Neuronal stem cell (in vitro differentiated cells): ENCODE data around the gene FLOT2.

Experiments
- DNase-seq: peaks from one replicate; pipeline ENCODE4 v3.0.0-alpha.2; 2013; ENCODE audit warnings: low spot score
- H2AFZ ChIP-seq: one replicate; pipeline ENCODE4 v1.6.1; 2013; ENCODE audit warnings: mild to moderate bottlenecking, low read length, inconsistent platforms
- H2AK5ac ChIP-seq: 2 replicates; pipeline ENCODE4 v1.6.1; 2013; ENCODE audit warnings: low read depth, mild to moderate bottlenecking, inconsistent platforms, low read length, moderate library complexity, mixed read lengths
- H2BK120ac ChIP-seq: 2 replicates; pipeline ENCODE4 v1.6.1; 2013; ENCODE audit warnings: low read depth, mild to moderate bottlenecking, inconsistent platforms, low read length, moderate library complexity, mixed read lengths
- H2BK12ac ChIP-seq: one replicate; pipeline ENCODE4 v1.6.1; 2013; ENCODE audit warnings: low read length, inconsistent platforms
- H2BK15ac ChIP-seq: 2 replicates; pipeline ENCODE4 v1.6.1; 2013; ENCODE audit warnings: mild to moderate bottlenecking, low read length, inconsistent platforms, mixed read lengths
- H2BK5ac ChIP-seq: one replicate; pipeline ENCODE4 v1.6.1; 2013; ENCODE audit warnings: inconsistent platforms, mild to moderate bottlenecking, low read length, moderate library complexity
- H3K14ac ChIP-seq: one replicate; pipeline ENCODE4 v1.6.1; 2013; ENCODE audit warnings: low read length, inconsistent platforms
- H3K18ac ChIP-seq: 2 replicates; pipeline ENCODE4 v1.6.1; 2013; ENCODE audit warnings: low read length, inconsistent platforms
- H3K23ac ChIP-seq: 2 replicates; pipeline ENCODE4 v1.6.1; 2013; ENCODE audit warnings: low read depth, mild to moderate bottlenecking, mixed read lengths, low read length, inconsistent platforms; ENCODE audit not compliant: poor library complexity
- H3K27ac ChIP-seq: replicated peaks from 3 replicates; pipeline ENCODE4 v1.5.1; 2013; ENCODE audit warnings: low read length, inconsistent platforms
- H3K27me3 ChIP-seq, 3 experiments: 2 replicates each; pipeline ENCODE4 v1.6.1; 2013; ENCODE audit warnings: low read length in 3 of 3, mild to moderate bottlenecking in 2 of 3, inconsistent platforms in 1 of 3, low read depth in 1 of 3, mixed read lengths in 1 of 3, moderate library complexity in 1 of 3; ENCODE audit not compliant: control insufficient read depth in 3 of 3, insufficient read depth in 3 of 3
- H3K36me3 ChIP-seq, 2 donors: replicated peaks in 1 of 2; 2 replicates each; pipeline ENCODE4 v1.6.1; 2013; ENCODE audit warnings: low read length in 2 of 2; ENCODE audit not compliant: control insufficient read depth in 2 of 2, insufficient read depth in 2 of 2
- H3K4ac ChIP-seq: 2 replicates; pipeline ENCODE4 v1.6.1; 2013; ENCODE audit warnings: inconsistent platforms, mild to moderate bottlenecking, low read length, moderate library complexity
- H3K4me1 ChIP-seq, 2 donors: 1 replicate in 1 of 2; 2 replicates in 1 of 2; pipeline ENCODE4 v1.6.1; 2013; ENCODE audit warnings: low read length in 2 of 2, low read depth in 1 of 2; ENCODE audit not compliant: control insufficient read depth in 2 of 2, insufficient read depth in 1 of 2
- H3K4me2 ChIP-seq: one replicate; pipeline ENCODE4 v1.6.1; 2013; ENCODE audit warnings: mild to moderate bottlenecking, low read length, inconsistent platforms; ENCODE audit not compliant: insufficient read depth, poor library complexity, severe bottlenecking
- H3K4me3 ChIP-seq, 2 donors: 2 replicates each; pipeline ENCODE4 v1.5.1; 2013; ENCODE audit warnings: low read length in 2 of 2, mild to moderate bottlenecking in 2 of 2, inconsistent platforms in 1 of 2, moderate library complexity in 1 of 2
- H3K79me1 ChIP-seq: one replicate; pipeline ENCODE4 v1.6.1; 2013; ENCODE audit warnings: low read depth, mild to moderate bottlenecking, inconsistent platforms, low read length, moderate library complexity
- H3K9ac ChIP-seq: one replicate; pipeline ENCODE4 v1.6.1; 2013; ENCODE audit warnings: mild to moderate bottlenecking, low read depth, low read length, inconsistent platforms; ENCODE audit not compliant: poor library complexity
- H3K9me3 ChIP-seq, 2 donors: replicated peaks in 1 of 2; 2 replicates each; pipeline versions ENCODE3 to v1.6.1; 2013; ENCODE audit warnings: low read length in 2 of 2, mild to moderate bottlenecking in 2 of 2, inconsistent platforms in 1 of 2, low read depth in 1 of 2, mixed read lengths in 1 of 2, moderate library complexity in 1 of 2; ENCODE audit not compliant: control insufficient read depth in 2 of 2, insufficient read depth in 1 of 2
- H4K8ac ChIP-seq: one replicate; pipeline ENCODE4 v1.6.1; 2013; ENCODE audit warnings: low read depth, mild to moderate bottlenecking, inconsistent platforms, low read length, moderate library complexity
- H4K91ac ChIP-seq: one replicate; pipeline ENCODE4 v1.6.1; 2013; ENCODE audit warnings: low read length, low read depth, mild to moderate bottlenecking, inconsistent platforms; ENCODE audit not compliant: poor library complexity
- WGBS, 2 donors: extraction: QIAGEN DNeasy Blood & Tissue Kit; methylation state at CpG; one replicate each; pipeline ENCODE4 v1.1.7; 2013; ENCODE audit warnings: missing lambda C conversion rate in 2 of 2, mixed read lengths in 1 of 2; ENCODE audit not compliant: insufficient read length in 2 of 2, insufficient replicate concordance in 1 of 2; ENCODE audit errors: extremely low coverage in 2 of 2; 5-methylcytosine and 5-hydroxymethylcytosine counted together

Gene FLOT2

GRCh38 chr17:28881533-28882056 lies 15.9 kb downstream of the FLOT2 start:
- Histone ChIP-seq H3K79me1 (no peaks in the 10 kb centered on the region), H3K14ac (no peak overlapping the region), H3K4me2 (no peak overlapping the region), H3K4ac (no peak overlapping the region), H3K23ac (no peak overlapping the region), H2BK15ac (no peak overlapping the region), H3K4me3 (no peak overlapping the region), H2AFZ (no peak overlapping the region), H4K91ac (no peak overlapping the region), H2BK12ac (no peak overlapping the region), H3K27ac (no peak overlapping the region), H3K18ac (no peak overlapping the region), H2BK5ac (no peak overlapping the region), H3K36me3 (peaks cover 55 to 85% of the 10 kb centered on the region in 2 donors), H2AK5ac (no peak overlapping the region), H2BK120ac (no peak overlapping the region), H3K4me1 (no peaks in the 10 kb centered on the region), H3K9me3 (no peaks in the 10 kb centered on the region), H3K27me3 (no peaks in the 10 kb centered on the region), H3K9ac (no peak overlapping the region), H4K8ac (no peak overlapping the region)
- no peak for DNase-seq
- WGBS, 2 donors = no CpG with 5 or more reads among the region's 17 CpGs

GRCh38 chr17:28880572-28880945 lies 17.0 kb downstream of the FLOT2 start:
- no peak overlapping the region for H2BK120ac ChIP-seq

GRCh38 chr17:28879886-28880571 lies 17.5 kb downstream of the FLOT2 start:
- H3K27ac ChIP-seq = no peak overlapping the region
- no CpG with 5 or more reads among the region's 9 CpGs for WGBS, 2 donors
- no peak overlapping the region for H4K91ac ChIP-seq
- H3K4ac ChIP-seq = no peak overlapping the region
- no peaks in the 10 kb centered on the region for H3K9me3 ChIP-seq
- no peak overlapping the region for H3K9ac ChIP-seq
- H3K4me3 ChIP-seq = peak overlapping the region in 1 of 2 donors; percentile 26
- H4K8ac ChIP-seq = no peak overlapping the region
- H2BK12ac ChIP-seq = no peak overlapping the region
- no peak for DNase-seq
- no peak overlapping the region for H2BK120ac ChIP-seq
- H2BK5ac ChIP-seq = no peak overlapping the region
- H3K4me2 ChIP-seq = no peak overlapping the region
- no peak overlapping the region for H2AFZ ChIP-seq
- no peak overlapping the region for H2BK15ac ChIP-seq
- no peaks in the 10 kb centered on the region for H3K79me1 ChIP-seq
- no peak overlapping the region for H3K14ac ChIP-seq
- H3K27me3 ChIP-seq = no peaks in the 10 kb centered on the region
- H3K36me3 ChIP-seq = peaks cover 47 to 71% of the 10 kb centered on the region in 2 donors
- H3K18ac ChIP-seq = no peak overlapping the region
- H3K4me1 ChIP-seq = no peaks in the 10 kb centered on the region
- H2AK5ac ChIP-seq = no peak overlapping the region
- peak overlapping the region; percentile 68 for H3K23ac ChIP-seq

More at GRCh38 chr17:28880572-28880945, 17.0 kb downstream of the FLOT2 start:
- no peak overlapping the region for H3K4me3 ChIP-seq
- no peak overlapping the region for H3K4ac ChIP-seq
- no CpG with 5 or more reads among the region's 10 CpGs for WGBS, 2 donors
- peak overlapping the region; percentile 36 for H3K23ac ChIP-seq
- no peak overlapping the region for H3K9ac ChIP-seq
- H3K18ac ChIP-seq = no peak overlapping the region
- H3K79me1 ChIP-seq = no peaks in the 10 kb centered on the region
- H3K9me3 ChIP-seq = no peaks in the 10 kb centered on the region
- H4K91ac ChIP-seq = no peak overlapping the region
- no peaks in the 10 kb centered on the region for H3K4me1 ChIP-seq
- H3K27me3 ChIP-seq = no peaks in the 10 kb centered on the region
- H2AFZ ChIP-seq = no peak overlapping the region
- peaks cover 51 to 77% of the 10 kb centered on the region in 2 donors for H3K36me3 ChIP-seq
- no peak for DNase-seq
- H3K27ac ChIP-seq = no peak overlapping the region
- H2BK12ac ChIP-seq = no peak overlapping the region
- no peak overlapping the region for H4K8ac ChIP-seq
- H2BK5ac ChIP-seq = no peak overlapping the region
- H2BK15ac ChIP-seq = no peak overlapping the region
- no peak overlapping the region for H3K14ac ChIP-seq
- H3K4me2 ChIP-seq = no peak overlapping the region
- H2AK5ac ChIP-seq = no peak overlapping the region

GRCh38 chr17:28878981-28879380 lies 18.6 kb downstream of the FLOT2 start:
- DNase-seq = no peak
- H3K9ac ChIP-seq = no peak overlapping the region
- H2BK5ac ChIP-seq = peak overlapping the region; percentile 26
- no peaks in the 10 kb centered on the region for H3K4me1 ChIP-seq
- H2BK120ac ChIP-seq = no peak overlapping the region
- H2BK12ac ChIP-seq = no peak overlapping the region
- H3K18ac ChIP-seq = no peak overlapping the region
- H4K8ac ChIP-seq = no peak overlapping the region
- no peaks in the 10 kb centered on the region for H3K79me1 ChIP-seq
- no peaks in the 10 kb centered on the region for H3K27me3 ChIP-seq
- no peak overlapping the region for H3K14ac ChIP-seq
- H3K4me3 ChIP-seq = no peak overlapping the region
- H3K4me2 ChIP-seq = no peak overlapping the region
- no peak overlapping the region for H2AK5ac ChIP-seq
- no peak overlapping the region for H3K23ac ChIP-seq
- no peak overlapping the region for H3K27ac ChIP-seq
- H3K4ac ChIP-seq = no peak overlapping the region
- peaks cover 41 to 61% of the 10 kb centered on the region in 2 donors for H3K36me3 ChIP-seq
- no peaks in the 10 kb centered on the region for H3K9me3 ChIP-seq
- H2BK15ac ChIP-seq = no peak overlapping the region
- no peak overlapping the region for H4K91ac ChIP-seq
- H2AFZ ChIP-seq = no peak overlapping the region
- no CpG with 5 or more reads among the region's 4 CpGs for WGBS, 2 donors
